HG03378 (cell line): Measurements from ENCODE around the gene SLC52A3.
"Not testable (repeated sequence)": the region's sequence is repeated elsewhere in the genome, so short reads cannot be mapped to it uniquely, and the experiment has no call there.

Experiments used
- ATAC-seq: cut with Tn5 transposase; IDR thresholded peaks from one replicate; pipeline ENCODE4 v1.9.1; 2021; ENCODE audit warnings: mild to moderate bottlenecking, moderate library complexity; ENCODE audit not compliant: unreplicated experiment

SLC52A3 gene

DNA sequence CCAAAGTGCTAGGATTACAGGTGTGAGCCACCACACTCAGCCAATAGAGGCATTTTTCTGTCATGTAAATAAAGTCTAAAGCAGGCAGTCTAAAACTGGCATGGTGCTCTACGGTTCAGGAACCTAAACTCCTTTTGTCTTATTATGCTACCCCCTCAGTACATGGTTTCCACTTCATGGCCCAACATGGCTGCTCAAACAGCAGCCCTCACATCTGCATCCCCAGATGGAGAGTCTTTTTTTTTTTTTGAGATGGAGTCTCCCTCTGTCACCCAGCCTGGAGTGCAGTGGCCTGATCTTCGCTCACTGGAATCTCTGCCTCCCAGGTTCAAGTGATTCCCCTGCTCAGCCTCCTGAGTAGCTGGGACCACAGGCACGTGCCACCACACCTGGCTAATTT lies 38.3 kb downstream of the SLC52A3 start:
- ATAC-seq, result no peak

DNA sequence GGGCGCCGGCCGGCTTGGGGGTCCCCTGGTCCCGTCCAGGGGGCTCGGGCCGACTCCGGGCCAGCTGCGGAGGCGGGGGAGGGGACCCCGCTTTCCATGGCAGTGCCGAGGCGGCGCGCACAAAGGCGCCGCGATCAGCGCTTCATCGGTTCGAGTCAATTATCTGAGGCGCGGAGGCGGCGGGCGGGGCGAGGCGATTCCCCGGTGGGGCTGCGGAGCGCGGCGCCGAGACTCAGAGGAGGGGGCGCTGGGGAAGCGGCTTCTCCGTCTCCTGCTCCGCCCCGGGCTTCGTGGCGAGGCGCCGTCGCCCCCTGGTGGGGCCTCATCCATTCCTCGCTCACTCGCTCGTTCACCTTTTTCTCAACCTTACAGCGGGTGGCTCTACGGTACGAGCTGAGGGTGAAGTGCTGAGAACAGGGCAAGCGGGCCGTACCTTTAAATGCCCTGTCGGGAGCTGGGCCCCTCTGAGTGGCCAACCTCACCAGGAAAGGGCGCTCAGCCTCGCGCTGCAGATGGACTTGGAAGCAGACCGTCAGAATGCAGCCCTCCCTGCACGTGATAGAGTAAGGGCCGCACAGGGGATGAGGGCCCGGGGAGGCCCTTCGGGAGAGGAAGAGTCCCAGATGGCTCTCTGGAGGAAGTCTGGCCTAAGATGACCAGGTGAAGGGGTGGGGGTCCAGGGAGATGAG lies 39.9 kb downstream of the SLC52A3 start:
- ATAC-seq, result no peak

DNA sequence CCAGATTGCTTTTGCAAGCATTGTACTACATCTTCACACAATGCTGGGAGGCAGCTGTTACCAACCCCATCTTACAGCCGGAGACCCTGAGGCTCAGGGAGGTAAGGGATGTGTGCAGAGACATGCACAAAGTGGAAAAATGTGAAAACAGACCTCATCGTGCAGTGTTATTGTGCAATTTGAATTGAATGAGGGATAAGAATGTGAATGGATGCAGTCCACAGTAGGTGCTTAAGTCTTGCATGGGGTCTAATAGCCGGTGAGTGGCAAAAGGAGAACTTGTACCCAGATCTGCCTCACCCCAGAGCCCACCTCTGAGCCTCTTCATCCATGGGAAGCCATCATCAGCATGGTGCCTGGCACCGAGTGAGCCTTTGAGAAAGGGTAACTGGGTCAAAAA lies 42.1 kb downstream of the SLC52A3 start:
- no peak for ATAC-seq

DNA sequence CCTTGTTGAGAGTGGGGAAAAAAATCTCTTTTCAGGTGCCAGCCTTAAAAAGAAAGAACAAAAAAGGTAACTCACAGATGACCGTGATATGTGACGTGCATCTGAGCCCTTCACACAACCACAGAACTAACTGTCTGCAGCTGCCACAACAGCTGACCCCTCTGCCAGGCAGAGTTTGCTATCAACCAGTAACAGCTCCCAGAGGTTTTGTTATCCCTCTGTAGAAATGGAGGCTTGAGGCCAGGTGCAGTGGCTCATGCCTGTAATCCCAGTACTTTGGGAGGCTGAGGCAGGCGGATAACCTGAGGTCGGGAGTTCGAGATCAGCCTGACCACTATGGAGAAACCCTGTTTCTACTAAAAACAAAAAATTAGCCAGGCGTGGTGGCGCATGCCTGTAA lies 42.8 kb downstream of the SLC52A3 start:
- ATAC-seq, result no peak

DNA sequence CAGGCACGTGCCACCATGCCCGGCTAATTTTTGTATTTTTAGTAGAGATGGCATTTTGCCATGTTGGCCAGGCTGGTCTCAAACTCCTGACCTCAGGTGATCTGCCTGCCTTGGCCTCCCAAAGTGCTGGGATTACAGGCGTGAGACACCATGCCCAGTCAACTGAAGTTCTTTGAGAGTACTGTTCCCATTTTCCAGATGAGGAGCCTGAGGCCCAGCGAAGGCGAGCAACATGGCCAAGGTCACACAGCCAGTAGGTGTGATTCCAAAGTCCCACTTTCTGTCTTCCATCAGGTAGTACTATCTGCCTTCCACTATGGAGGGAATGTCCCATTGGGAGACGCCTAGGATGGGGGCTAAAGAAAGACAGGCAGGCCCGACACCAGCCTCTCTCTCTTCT lies 43.5 kb downstream of the SLC52A3 start:
- ATAC-seq, result not testable (repeated sequence)

DNA sequence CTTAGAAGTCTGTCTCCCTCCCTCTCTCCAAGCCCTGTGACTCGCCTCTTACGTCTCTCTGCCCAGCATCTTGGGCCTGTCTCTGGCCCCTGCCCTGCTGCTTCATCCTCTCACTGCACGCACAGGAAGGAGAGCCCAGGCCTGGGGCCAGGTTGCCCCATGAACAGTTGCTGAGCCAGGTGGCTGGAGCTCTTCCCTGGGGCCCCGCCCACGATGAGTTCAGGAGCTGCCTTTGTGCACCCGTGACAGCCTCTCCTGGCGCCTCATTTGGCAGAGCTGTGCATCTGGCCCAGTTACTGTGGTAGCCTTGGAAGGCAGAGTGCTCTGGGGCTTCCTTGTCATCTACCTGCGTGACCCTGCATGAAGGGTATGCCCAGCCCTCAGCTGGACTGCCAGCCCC lies 44.5 kb downstream of the SLC52A3 start:
- ATAC-seq, result no peak

DNA sequence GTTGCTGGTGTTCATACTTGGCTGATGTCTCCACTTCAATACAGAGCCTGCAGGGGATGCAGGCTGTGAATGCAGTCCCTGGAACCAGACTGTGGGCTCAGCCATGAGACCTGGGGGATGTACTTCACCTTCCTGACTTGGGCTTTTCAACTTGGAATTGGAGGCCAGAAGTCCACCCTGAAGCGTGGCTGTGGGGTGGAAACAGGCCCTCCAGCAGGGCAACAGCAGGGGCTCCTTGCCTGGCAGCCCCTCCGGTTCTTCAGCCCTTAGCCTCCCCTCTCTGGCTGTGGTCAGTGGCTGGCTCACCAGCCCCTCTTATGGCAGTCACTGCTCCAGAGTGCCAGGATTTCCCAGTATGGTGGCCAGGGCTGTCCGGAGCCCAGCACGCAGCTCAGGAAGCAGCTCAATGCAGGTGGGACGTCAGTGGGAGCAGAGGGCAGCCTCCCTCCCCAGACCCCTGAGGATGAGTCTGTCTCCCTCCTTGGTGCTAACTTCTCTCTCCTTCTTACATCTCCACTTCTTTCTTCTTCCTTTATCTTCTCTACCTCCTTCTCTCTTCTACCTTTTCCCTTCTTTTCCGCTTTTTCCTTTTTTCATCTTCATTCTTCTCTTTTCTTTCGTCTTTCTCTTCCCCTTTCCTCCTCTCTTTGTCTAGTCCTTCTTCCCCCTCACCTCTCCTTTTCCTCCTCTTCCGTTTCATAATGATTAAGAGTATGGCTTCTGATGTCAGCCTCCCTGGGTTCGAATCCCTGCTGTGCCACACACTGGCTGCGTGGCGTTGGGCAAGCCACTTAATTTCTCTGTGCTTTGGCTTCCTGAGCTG lies 45.3 kb downstream of the SLC52A3 start:
- no peak for ATAC-seq

DNA sequence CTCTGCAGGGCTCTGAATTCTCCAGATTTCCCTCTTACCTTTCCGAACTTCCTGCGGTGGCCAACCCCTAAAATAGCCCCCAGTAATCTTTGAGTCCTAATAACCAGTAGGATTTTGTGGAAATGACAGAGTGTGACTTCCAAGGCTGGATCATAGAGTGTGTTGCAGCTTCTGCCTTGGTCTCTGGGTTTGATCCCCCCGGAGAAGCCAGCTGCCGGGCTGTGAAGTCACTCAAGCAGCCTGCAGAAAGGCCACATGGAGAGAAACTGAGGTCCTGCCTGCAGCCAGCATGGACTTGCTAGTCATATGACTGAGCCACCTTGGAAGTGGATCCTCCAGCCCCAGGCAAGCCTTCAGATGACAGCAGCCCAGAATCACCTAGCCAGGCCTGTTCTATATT lies 46.4 kb downstream of the SLC52A3 start:
- ATAC-seq, result no peak

DNA sequence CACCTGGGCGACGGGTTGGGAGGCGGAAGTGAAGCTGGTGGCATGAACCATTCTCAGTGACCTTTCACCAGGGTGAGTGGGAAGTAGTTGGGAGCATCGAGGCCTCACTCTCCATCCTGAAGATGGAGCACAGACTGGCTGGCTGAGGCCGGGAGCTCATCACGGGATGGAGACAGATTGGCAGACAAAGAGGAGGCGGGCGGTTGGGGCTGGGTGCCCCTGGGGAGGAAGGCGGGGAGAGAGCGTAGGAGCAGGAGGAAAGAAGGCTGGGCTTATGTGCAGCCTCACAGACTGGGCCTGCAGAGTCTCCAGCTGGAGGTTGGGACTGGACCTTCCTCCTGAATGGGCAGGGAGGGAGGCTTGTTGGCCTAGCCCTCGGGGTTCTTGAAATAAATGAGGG lies 48.5 kb downstream of the SLC52A3 start:
- no peak for ATAC-seq

DNA sequence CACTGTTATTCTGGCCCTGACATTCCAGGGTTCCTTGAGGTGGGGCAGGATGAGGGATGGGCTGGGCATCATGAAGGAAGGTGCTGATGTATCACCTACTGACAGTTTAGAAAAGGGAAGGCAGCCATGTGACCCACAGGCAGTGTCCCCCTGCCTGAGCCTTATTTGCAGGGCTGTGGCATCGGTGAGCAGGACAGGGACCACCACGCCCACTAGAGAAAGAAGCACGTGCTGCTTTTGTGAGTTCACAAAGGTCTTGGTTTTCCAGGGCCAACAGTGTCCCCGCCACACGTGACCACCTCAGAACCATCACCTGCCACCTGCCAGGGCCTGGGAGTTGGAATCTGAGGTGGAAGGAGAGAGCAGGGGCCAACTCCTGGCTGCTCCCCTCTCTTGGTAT lies 49.2 kb downstream of the SLC52A3 start:
- no peak for ATAC-seq

DNA sequence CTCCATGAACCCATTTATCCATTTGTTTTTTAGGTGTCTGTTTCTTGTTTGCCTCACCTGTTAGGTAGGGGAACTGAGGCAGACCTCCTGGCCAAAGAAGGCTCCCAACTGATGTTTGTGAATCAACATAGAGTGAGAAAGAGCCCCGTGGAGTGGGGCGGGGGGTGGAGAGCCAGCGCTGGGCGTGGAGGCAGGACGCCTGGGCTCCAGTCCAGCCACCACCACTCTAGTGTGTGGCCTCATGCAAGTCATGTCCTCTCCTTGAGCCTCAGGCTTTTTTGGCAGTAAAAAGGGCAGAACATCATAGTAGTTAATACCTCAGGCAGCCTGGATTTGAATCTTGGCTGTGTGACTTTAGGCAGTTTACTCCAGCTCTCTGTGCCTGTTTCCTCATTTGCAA lies 50.5 kb downstream of the SLC52A3 start:
- ATAC-seq, result no peak

DNA sequence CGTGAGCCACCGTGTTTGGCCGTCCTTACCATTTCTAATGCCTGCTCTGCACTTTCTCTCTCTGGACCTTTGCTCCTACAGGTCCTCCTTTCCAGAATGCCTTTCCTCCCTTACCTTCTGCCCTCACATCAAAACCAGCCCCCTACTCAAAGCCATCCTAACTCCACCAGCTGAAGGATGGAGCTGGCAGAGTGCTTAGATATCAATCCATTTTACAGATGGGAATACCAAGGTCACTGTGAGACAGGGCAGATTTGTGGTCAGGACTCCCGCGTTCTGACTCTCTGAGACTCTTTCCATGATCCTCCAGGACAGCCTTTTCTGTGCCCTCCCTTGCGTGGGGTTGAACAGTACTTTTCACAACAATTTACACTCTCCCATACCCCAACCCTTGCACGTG lies 51.0 kb downstream of the SLC52A3 start:
- no peak for ATAC-seq

DNA sequence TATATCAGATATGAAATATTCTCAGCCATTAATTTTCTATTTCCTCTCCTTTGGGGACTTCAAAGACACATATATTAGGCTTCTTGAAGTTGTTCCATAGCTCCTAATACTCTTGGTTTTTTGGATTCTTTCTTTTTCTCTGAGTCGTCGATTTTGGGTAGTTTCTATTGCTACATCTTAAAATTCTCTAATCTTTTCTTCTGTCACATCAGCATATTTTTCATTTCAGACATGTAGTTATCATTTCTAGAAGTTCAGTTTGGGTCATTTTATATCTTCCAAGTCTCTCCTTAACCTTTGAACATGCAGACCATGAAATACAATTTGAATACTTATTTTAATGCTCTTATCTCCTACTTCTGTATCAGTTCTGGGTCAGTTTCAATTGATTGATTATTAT lies 53.8 kb downstream of the SLC52A3 start:
- ATAC-seq, result no peak

DNA sequence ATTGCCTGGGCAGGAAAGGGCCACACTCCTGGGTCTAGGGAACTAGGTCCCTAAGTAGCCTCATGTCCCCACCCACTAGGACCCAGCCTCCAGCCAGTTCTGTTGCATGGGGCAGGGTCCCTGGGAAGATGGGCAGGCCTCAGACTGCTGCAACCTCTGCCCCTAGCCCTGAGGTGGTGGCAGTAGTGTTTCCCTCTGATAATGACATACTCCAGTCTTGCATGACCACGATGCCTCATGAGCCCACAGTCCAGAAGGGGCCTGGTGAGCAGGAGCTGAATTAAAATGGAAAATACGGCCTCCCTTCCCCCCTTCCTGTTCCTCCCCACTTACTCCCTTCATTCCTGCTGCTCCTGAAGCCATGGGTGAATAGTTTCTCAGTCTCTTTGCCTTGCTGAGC lies 56.7 kb downstream of the SLC52A3 start:
- no peak for ATAC-seq

DNA sequence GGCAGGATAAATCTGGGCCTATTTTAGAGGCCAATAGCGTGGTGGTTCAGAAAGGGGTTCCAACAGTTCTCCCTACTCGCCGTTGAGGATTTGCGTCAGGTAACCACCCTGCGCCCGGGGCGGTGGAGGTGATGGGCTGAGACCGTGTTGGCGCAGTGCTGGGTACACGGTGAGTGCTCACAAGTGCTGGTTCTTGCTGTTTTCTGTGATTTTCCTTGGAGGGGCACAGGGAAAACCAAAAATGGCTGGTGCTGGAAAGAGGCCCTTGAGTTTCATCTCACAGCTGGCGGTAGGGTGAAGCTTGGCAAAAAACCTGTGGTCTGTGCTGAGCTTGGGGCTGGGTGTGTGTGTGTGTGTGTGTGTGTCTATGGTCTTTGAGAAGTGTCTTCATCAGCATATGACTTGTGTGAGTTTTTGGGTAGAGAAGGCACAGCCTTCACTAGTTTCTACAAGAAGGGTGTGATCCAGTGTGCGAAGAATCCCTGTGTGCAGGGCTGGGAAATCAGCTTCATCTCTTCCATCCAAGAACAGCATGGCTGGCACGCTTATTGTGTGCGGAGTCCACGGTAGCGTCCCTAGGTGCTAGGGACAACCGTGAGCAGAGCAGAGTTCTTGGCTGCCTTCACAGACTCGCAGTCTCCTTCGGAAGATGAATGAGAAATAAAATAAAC lies 57.4 kb downstream of the SLC52A3 start:
- no peak for ATAC-seq
